Astrocyte (in vitro differentiated cells and primary cell): ENCODE results near the gene PCA3. TPM values are rescaled to one million over a fixed set of nuclear protein-coding genes. Genes with fewer than 3 reads are reported as not detected.
"Not testable (repeated sequence)": the region's sequence is repeated elsewhere in the genome, so short reads cannot be mapped to it uniquely, and the experiment has no call there.

ENCODE experiments used
- DNase-seq: peaks from one replicate; pipeline ENCODE4 v3.0.0-alpha.2; 2010; ENCODE audit warnings: low read depth
- FAIRE-seq: peaks from 2 replicates; lab custom pipeline; 2011; peaks lifted over from hg19 to GRCh38; lab: Jason Lieb, UNC
- H2AFZ ChIP-seq: 2 replicates; pipeline ENCODE4 v1.6.0; 2012; ENCODE audit warnings: low read depth, low read length, inconsistent platforms
- H3K27ac ChIP-seq: 2 replicates; pipeline ENCODE4 v1.5.1; 2011; ENCODE audit warnings: low read depth, low read length, inconsistent platforms
- H3K27me3 ChIP-seq: 2 replicates; pipeline ENCODE4 v1.6.0; 2011; ENCODE audit warnings: low read length, inconsistent platforms; ENCODE audit not compliant: insufficient read depth
- H3K36me3 ChIP-seq: 2 replicates; pipeline ENCODE4 v1.5.1; 2011; ENCODE audit warnings: low read length, inconsistent platforms; ENCODE audit not compliant: insufficient read depth
- H3K4me1 ChIP-seq: 2 replicates; pipeline ENCODE4 v1.5.1; 2011; ENCODE audit warnings: low read length, inconsistent platforms; ENCODE audit not compliant: insufficient read depth
- H3K4me2 ChIP-seq: 2 replicates; pipeline ENCODE4 v1.6.0; 2012; ENCODE audit warnings: low read length, inconsistent platforms
- H3K4me3 ChIP-seq: 2 replicates; pipeline ENCODE4 v1.5.1; 2011; ENCODE audit warnings: low read depth, mild to moderate bottlenecking, low read length, inconsistent platforms; ENCODE audit not compliant: insufficient read depth
- H3K79me2 ChIP-seq: 2 replicates; pipeline ENCODE4 v1.6.0; 2012; ENCODE audit warnings: mild to moderate bottlenecking, low read length, inconsistent platforms; ENCODE audit not compliant: insufficient read depth
- H3K9ac ChIP-seq: 2 replicates; pipeline ENCODE4 v1.6.0; 2012; ENCODE audit warnings: mild to moderate bottlenecking, low read length, inconsistent platforms
- H3K9me3 ChIP-seq: 2 replicates; pipeline ENCODE4 v1.5.1; 2012; ENCODE audit warnings: low read depth, mild to moderate bottlenecking, low read length, inconsistent platforms; ENCODE audit not compliant: insufficient read depth
- H4K20me1 ChIP-seq: 2 replicates; pipeline ENCODE4 v1.6.0; 2012; ENCODE audit warnings: low read length, inconsistent platforms; ENCODE audit not compliant: insufficient read depth
- H3K27ac Mint-ChIP-seq: one replicate; pipeline ENCODE4 v1.8.0; 2021; ENCODE audit warnings: mild to moderate bottlenecking, mixed read lengths; ENCODE audit not compliant: unreplicated experiment
- H3K27me3 Mint-ChIP-seq: one replicate; pipeline ENCODE4 v1.8.0; 2021; ENCODE audit warnings: low read depth, mixed read lengths; ENCODE audit not compliant: unreplicated experiment
- H3K36me3 Mint-ChIP-seq: one replicate; pipeline ENCODE4 v1.8.0; 2021; ENCODE audit warnings: low read depth, mixed read lengths; ENCODE audit not compliant: unreplicated experiment
- H3K4me1 Mint-ChIP-seq: one replicate; pipeline ENCODE4 v1.8.0; 2021; ENCODE audit warnings: low read depth, mixed read lengths; ENCODE audit not compliant: unreplicated experiment
- H3K4me3 Mint-ChIP-seq: one replicate; pipeline ENCODE4 v1.8.0; 2021; ENCODE audit warnings: mild to moderate bottlenecking, moderate library complexity, mixed read lengths; ENCODE audit not compliant: unreplicated experiment
- H3K9me3 Mint-ChIP-seq: one replicate; pipeline ENCODE4 v1.8.0; 2021; ENCODE audit warnings: mild to moderate bottlenecking, mixed read lengths; ENCODE audit not compliant: unreplicated experiment
- CTCF ChIP-seq: IDR thresholded peaks from 2 replicates; pipeline ENCODE4 v1.5.1; 2011; ENCODE audit warnings: low read depth, mild to moderate bottlenecking, inconsistent platforms, low read length, moderate library complexity; ENCODE audit not compliant: insufficient read depth
- EZH2 ChIP-seq: IDR thresholded peaks from 2 replicates; pipeline ENCODE4 v1.6.1; 2012; ENCODE audit warnings: mild to moderate bottlenecking, low read length, inconsistent platforms; ENCODE audit not compliant: insufficient read depth
- total RNA-seq: library from RNA; stranded (reverse); gene quantifications from 2 replicates; pipeline ENCODE4 v1.2.1, GENCODE V29; 2021

Gene PCA3
- total RNA-seq, 1 donor from 2014 or later = not detected

- Histone ChIP-seq H3K4me1 (no peaks in the 10 kb centered on the region), H3K27me3 (no peaks in the 10 kb centered on the region), H3K36me3 (no peaks in the 10 kb centered on the region), H2AFZ (no peak overlapping the region), H3K9me3 (no peaks in the 10 kb centered on the region), H4K20me1 (no peaks in the 10 kb centered on the region), H3K27ac (no peak overlapping the region), H3K79me2 (no peaks in the 10 kb centered on the region), H3K9ac (no peak overlapping the region), H3K4me2 (no peak overlapping the region), H3K4me3 (no peak overlapping the region)
- Mint-ChIP-seq H3K9me3 (no peaks in the 10 kb centered on the region), H3K27me3 (peaks cover 3% of the 10 kb centered on the region), H3K4me1 (no peaks in the 10 kb centered on the region), H3K36me3 (peaks cover 2% of the 10 kb centered on the region), H3K27ac (no peak overlapping the region), H3K4me3 (no peak overlapping the region)
- FAIRE-seq = no peak
- no peak for DNase-seq
- TF ChIP-seq EZH2 = no peak
- TF ChIP-seq CTCF = no peak
Observed at GRCh38 chr9:76738402-76738801, 25.8 kb upstream of the PCA3 start.

DNA sequence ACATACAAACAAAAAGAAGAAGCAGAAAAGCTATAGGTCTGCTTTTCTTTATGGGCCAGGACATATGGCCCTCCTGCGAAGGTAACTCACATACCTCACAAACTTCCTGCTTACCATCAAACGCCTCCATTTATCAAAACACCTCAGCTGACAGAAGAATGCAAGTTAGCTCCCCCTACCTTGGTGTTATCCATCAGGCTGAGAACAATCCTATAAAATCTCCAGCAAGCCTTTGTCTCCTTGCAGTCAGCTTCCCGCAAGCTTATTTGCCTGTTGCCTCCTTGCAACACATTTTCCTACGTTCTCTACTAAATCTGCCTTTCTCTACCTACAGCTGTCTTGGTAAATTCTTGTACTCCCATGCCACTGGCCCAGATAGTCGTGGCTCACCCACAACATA is 22.7 kb upstream of the PCA3 start:
- Mint-ChIP-seq H3K27me3 (peaks cover 3% of the 10 kb centered on the region), H3K4me3 (no peak overlapping the region), H3K9me3 (peaks cover 4% of the 10 kb centered on the region), H3K27ac (no peak overlapping the region), H3K4me1 (peaks cover 3% of the 10 kb centered on the region), H3K36me3 (peaks cover 2% of the 10 kb centered on the region)
- Histone ChIP-seq H3K4me1 (no peaks in the 10 kb centered on the region), H3K4me3 (no peak overlapping the region), H3K79me2 (no peaks in the 10 kb centered on the region), H3K36me3 (no peaks in the 10 kb centered on the region), H3K9me3 (no peaks in the 10 kb centered on the region), H4K20me1 (no peaks in the 10 kb centered on the region), H3K9ac (no peak overlapping the region), H2AFZ (no peak overlapping the region), H3K27ac (no peak overlapping the region), H3K4me2 (no peak overlapping the region), H3K27me3 (no peaks in the 10 kb centered on the region)
- TF ChIP-seq EZH2 (no peak), CTCF (no peak)
- DNase-seq (no peak), FAIRE-seq (no peak)

- not testable (repeated sequence) for H3K27ac Mint-ChIP-seq, H3K27me3 ChIP-seq, FAIRE-seq, H3K4me2 ChIP-seq, H3K4me1 Mint-ChIP-seq, H3K27me3 Mint-ChIP-seq, DNase-seq, H3K4me3 Mint-ChIP-seq, H2AFZ ChIP-seq, H3K9ac ChIP-seq, H3K36me3 Mint-ChIP-seq, H3K4me1 ChIP-seq, H3K9me3 ChIP-seq, H3K36me3 ChIP-seq, H4K20me1 ChIP-seq, H3K79me2 ChIP-seq, H3K4me3 ChIP-seq, H3K9me3 Mint-ChIP-seq, H3K27ac ChIP-seq
Observed at GRCh38 chr9:76742890-76743289, 21.3 kb upstream of the PCA3 start.
